Embryonic facial prominence (tissue), 1 donor: ENCODE results near the gene RANBP10.
"Not testable (repeated sequence)": the region's sequence is repeated elsewhere in the genome, so short reads cannot be mapped to it uniquely, and the experiment has no call there.

Experiments used
- DNase-seq: peaks from one replicate; pipeline ENCODE4 v3.0.0-alpha.2; 2016; ENCODE audit errors: extremely low spot score

RANBP10 gene

GRCh38 chr16:67779256-67780014 lies 26.9 kb downstream of the RANBP10 start:
- DNase-seq = no peak

- no peak for DNase-seq
Measured at GRCh38 chr16:67775273-67775672, 31.1 kb downstream of the RANBP10 start.

GRCh38 chr16:67774457-67774853 lies 31.9 kb downstream of the RANBP10 start:
- no peak for DNase-seq

- no peak for DNase-seq
Measured at GRCh38 chr16:67773569-67774456, 32.5 kb downstream of the RANBP10 start.

GRCh38 chr16:67773099-67773498 lies 33.3 kb downstream of the RANBP10 start:
- no peak for DNase-seq

GRCh38 chr16:67770346-67770991 lies 35.9 kb downstream of the RANBP10 start:
- no peak for DNase-seq

GRCh38 chr16:67767953-67768352 lies 38.4 kb downstream of the RANBP10 start:
- DNase-seq = no peak

- DNase-seq = no peak
Measured at GRCh38 chr16:67766291-67766690, 40.1 kb downstream of the RANBP10 start.

- no peak for DNase-seq
Measured at GRCh38 chr16:67764158-67764667, 42.1 kb downstream of the RANBP10 start.

- DNase-seq = no peak
Measured at GRCh38 chr16:67763066-67763465, 43.3 kb downstream of the RANBP10 start.

GRCh38 chr16:67762385-67762784 lies 44.0 kb downstream of the RANBP10 start:
- DNase-seq = no peak

- DNase-seq = no peak
Measured at GRCh38 chr16:67761924-67762323, 44.4 kb downstream of the RANBP10 start.

- no peak for DNase-seq
Measured at GRCh38 chr16:67760956-67761230, 45.5 kb downstream of the RANBP10 start.

- no peak for DNase-seq
Measured at GRCh38 chr16:67760206-67760955, 46.0 kb downstream of the RANBP10 start.

GRCh38 chr16:67758966-67759365 lies 47.4 kb downstream of the RANBP10 start:
- no peak for DNase-seq

GRCh38 chr16:67758006-67758405 lies 48.4 kb downstream of the RANBP10 start:
- no peak for DNase-seq

- no peak for DNase-seq
Measured at GRCh38 chr16:67752641-67753040, 53.7 kb downstream of the RANBP10 start.

GRCh38 chr16:67751331-67751730 lies 55.0 kb downstream of the RANBP10 start:
- DNase-seq = not testable (repeated sequence)

GRCh38 chr16:67750466-67750865 lies 55.9 kb downstream of the RANBP10 start:
- no peak for DNase-seq

GRCh38 chr16:67749436-67750078 lies 56.8 kb downstream of the RANBP10 start:
- DNase-seq = no peak

GRCh38 chr16:67748834-67749233 lies 57.5 kb downstream of the RANBP10 start:
- no peak for DNase-seq
